Right lobe of liver (tissue), 4 donors: Measurements from ENCODE around the gene CD244.

ENCODE experiments used
- POLR2A ChIP-seq: fragments of 450-650 bp; IDR thresholded peaks from one replicate; pipeline ENCODE4 v1.6.1; 2017; ENCODE audit warnings: antibody characterized with exemption, mild to moderate bottlenecking
- TF ChIP-seq, protein P1 (sequence below), 4 donors: fragments of 200-600 bp in 3 of 4; fragments of 450-650 bp in 1 of 4; IDR thresholded peaks; one replicate each; pipeline versions ENCODE4 v1.5.1 to v1.8.0; 2016 to 2022; ENCODE audit warnings: antibody characterized with exemption in 4 of 4, mild to moderate bottlenecking in 2 of 4
- donor health status: DM: no; HTN: no; CAD: no.
- donor health status: DM: no; HTN: no; CAD: no.
- donor health status: DM: no; HTN: yes; CAD: no.

DNA sequence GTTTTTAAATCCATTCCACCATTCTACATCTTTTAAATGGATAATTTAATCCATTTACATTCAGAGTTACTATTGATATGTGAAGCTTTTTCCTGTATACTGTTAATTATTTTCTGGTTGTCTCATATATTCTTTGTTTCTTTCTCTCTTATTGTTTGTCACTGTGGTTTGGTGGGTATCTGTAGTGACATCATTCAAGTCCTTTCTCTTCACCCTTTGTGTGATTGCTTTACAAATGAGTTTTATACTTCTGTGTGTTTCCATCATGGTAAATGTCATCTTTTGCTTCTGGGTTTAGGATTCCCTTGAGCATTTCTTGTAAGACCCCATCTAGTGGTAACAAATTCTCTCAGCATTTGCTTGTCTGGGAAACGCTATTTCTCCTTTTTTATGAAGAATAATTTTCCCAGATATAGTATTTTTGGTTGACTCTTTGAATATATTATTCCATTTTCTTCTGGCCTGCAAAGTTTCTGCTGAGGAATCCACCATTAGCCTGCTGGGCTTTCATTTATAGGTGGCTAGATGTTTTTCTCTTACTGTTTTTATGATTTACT, 56.5 kb downstream of the CD244 start:
- TF ChIP-seq, protein P1, sequence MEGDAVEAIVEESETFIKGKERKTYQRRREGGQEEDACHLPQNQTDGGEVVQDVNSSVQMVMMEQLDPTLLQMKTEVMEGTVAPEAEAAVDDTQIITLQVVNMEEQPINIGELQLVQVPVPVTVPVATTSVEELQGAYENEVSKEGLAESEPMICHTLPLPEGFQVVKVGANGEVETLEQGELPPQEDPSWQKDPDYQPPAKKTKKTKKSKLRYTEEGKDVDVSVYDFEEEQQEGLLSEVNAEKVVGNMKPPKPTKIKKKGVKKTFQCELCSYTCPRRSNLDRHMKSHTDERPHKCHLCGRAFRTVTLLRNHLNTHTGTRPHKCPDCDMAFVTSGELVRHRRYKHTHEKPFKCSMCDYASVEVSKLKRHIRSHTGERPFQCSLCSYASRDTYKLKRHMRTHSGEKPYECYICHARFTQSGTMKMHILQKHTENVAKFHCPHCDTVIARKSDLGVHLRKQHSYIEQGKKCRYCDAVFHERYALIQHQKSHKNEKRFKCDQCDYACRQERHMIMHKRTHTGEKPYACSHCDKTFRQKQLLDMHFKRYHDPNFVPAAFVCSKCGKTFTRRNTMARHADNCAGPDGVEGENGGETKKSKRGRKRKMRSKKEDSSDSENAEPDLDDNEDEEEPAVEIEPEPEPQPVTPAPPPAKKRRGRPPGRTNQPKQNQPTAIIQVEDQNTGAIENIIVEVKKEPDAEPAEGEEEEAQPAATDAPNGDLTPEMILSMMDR (IDR thresholded peaks at IDR 0.05): no peak
- TF ChIP-seq POLR2A: no peak
